Endodermal cell (in vitro differentiated cells): Measurements from ENCODE around the gene USP2. TPM values are rescaled to one million over a fixed set of nuclear protein-coding genes. Genes with fewer than 3 reads are reported as not detected.

Source experiments
- DNase-seq: peaks from one replicate; pipeline ENCODE4 v3.0.0-alpha.2; 2017
- H3K27ac ChIP-seq: 2 replicates; pipeline ENCODE4 v1.5.1; 2013; ENCODE audit warnings: mild to moderate bottlenecking, low read depth, low read length, moderate library complexity
- H3K27me3 ChIP-seq: 2 replicates; pipeline ENCODE4 v1.6.1; 2013; ENCODE audit warnings: mild to moderate bottlenecking, low read length, moderate library complexity; ENCODE audit not compliant: insufficient read depth, control insufficient read depth, poor library complexity, severe bottlenecking
- H3K36me3 ChIP-seq: 2 replicates; pipeline ENCODE4 v1.7.0; 2013; ENCODE audit warnings: mild to moderate bottlenecking, low read length, moderate library complexity; ENCODE audit not compliant: control insufficient read depth, insufficient read depth
- H3K4me1 ChIP-seq: one replicate; pipeline ENCODE4 v1.7.0; 2013; ENCODE audit warnings: low read length; ENCODE audit not compliant: control insufficient read depth, insufficient read depth
- H3K4me3 ChIP-seq: 2 replicates; pipeline ENCODE4 v1.5.1; 2013; ENCODE audit warnings: mild to moderate bottlenecking, low read length, moderate library complexity
- H3K9ac ChIP-seq: 2 replicates; pipeline ENCODE4 v1.6.1; 2013; ENCODE audit warnings: mild to moderate bottlenecking, low read length, moderate library complexity; ENCODE audit not compliant: poor library complexity, severe bottlenecking; ENCODE audit errors: extremely low read depth
- H3K9me3 ChIP-seq: 2 replicates; pipeline ENCODE4 v1.6.1; 2013; ENCODE audit warnings: mild to moderate bottlenecking, low read length, moderate library complexity; ENCODE audit not compliant: control insufficient read depth
- H3K27ac Mint-ChIP-seq: 2 replicates; pipeline ENCODE4 v1.8.0; 2020; ENCODE audit warnings: mixed read lengths
- H3K27me3 Mint-ChIP-seq: 2 replicates; pipeline ENCODE4 v1.8.0; 2021; ENCODE audit warnings: mild to moderate bottlenecking, mixed read lengths; ENCODE audit not compliant: insufficient read depth
- H3K36me3 Mint-ChIP-seq: 2 replicates; pipeline ENCODE4 v1.8.0; 2020; ENCODE audit warnings: low read depth, mixed read lengths
- H3K4me1 Mint-ChIP-seq: 2 replicates; pipeline ENCODE4 v1.8.0; 2020; ENCODE audit warnings: mixed read lengths
- H3K4me3 Mint-ChIP-seq: 2 replicates; pipeline ENCODE4 v1.8.0; 2020; ENCODE audit warnings: mild to moderate bottlenecking, moderate library complexity, mixed read lengths
- H3K9me3 Mint-ChIP-seq: 2 replicates; pipeline ENCODE4 v1.8.0; 2020; ENCODE audit warnings: mild to moderate bottlenecking, mixed read lengths
- CTCF ChIP-seq: fragments of 200-600 bp; sonication (generic); conservative IDR thresholded peaks from 2 replicates; pipeline ENCODE4 v1.5.0; 2021; ENCODE audit warnings: antibody characterized with exemption, mild to moderate bottlenecking
- WGBS, 2 experiments: methylation state at CpG; one replicate each; pipeline versions ENCODE4 v1.1.5 to v1.1.7; 2013; ENCODE audit warnings: missing lambda C conversion rate in 2 of 2, mixed read lengths in 1 of 2; ENCODE audit not compliant: insufficient coverage in 1 of 2, insufficient read length in 1 of 2; 5-methylcytosine and 5-hydroxymethylcytosine counted together
- total RNA-seq, 2 donors: library from RNA; stranded (reverse); fragmentation: NEBNext Ultra II Directional in 1 of 2; extraction: Animal tissue kit (Norgen Biotek cat#: 25700) in 1 of 2; gene quantifications; 2 replicates in 1 of 2; 3 replicates in 1 of 2; pipeline ENCODE4 v1.2.1, GENCODE V29; 2021

The USP2 gene
- total RNA-seq, 2 donors from 2014 or later, result 17.8 to 21.1 TPM

- no peak for TF ChIP-seq CTCF
- H3K4me1 ChIP-seq, result no peaks in the 10 kb centered on the region
- no peaks in the 10 kb centered on the region for H3K27me3 ChIP-seq
Observed at GRCh38 chr11:119414321-119414720, 32.8 kb upstream of the USP2 start.

GRCh38 chr11:119412072-119412471 lies 30.6 kb upstream of the USP2 start:
- no peak for TF ChIP-seq CTCF
- Histone ChIP-seq H3K9ac (no peak overlapping the region), H3K4me3 (no peak overlapping the region), H3K9me3 (no peaks in the 10 kb centered on the region), H3K4me1 (no peaks in the 10 kb centered on the region), H3K27ac (no peak overlapping the region), H3K27me3 (no peaks in the 10 kb centered on the region), H3K36me3 (no peaks in the 10 kb centered on the region)
- Mint-ChIP-seq H3K27me3 (peaks cover 3% of the 10 kb centered on the region), H3K4me3 (no peak overlapping the region), H3K9me3 (no peaks in the 10 kb centered on the region), H3K36me3 (no peaks in the 10 kb centered on the region), H3K27ac (no peak overlapping the region), H3K4me1 (peaks cover 5% of the 10 kb centered on the region)
- 91 to 100% methylated on average over 2 of the region's 2 CpGs for WGBS, 2 experiments
- DNase-seq, result no peak

More at GRCh38 chr11:119414321-119414720, 32.8 kb upstream of the USP2 start:
- Histone ChIP-seq H3K9me3 (no peaks in the 10 kb centered on the region), H3K36me3 (no peaks in the 10 kb centered on the region), H3K4me3 (no peak overlapping the region), H3K27ac (no peak overlapping the region), H3K9ac (no peak overlapping the region)
- H3K27me3 Mint-ChIP-seq, result no peaks in the 10 kb centered on the region
- no peak for DNase-seq
- H3K9me3 Mint-ChIP-seq, result no peaks in the 10 kb centered on the region
- no peak overlapping the region for H3K4me3 Mint-ChIP-seq
- WGBS, 2 experiments, result 64 to 92% methylated on average over 2 of the region's 2 CpGs
- peaks cover 8% of the 10 kb centered on the region for H3K4me1 Mint-ChIP-seq
- peaks cover 4% of the 10 kb centered on the region for H3K36me3 Mint-ChIP-seq
- no peak overlapping the region for H3K27ac Mint-ChIP-seq

GRCh38 chr11:119410501-119410900 lies 29.0 kb upstream of the USP2 start:
- Histone ChIP-seq H3K4me1 (no peaks in the 10 kb centered on the region), H3K36me3 (no peaks in the 10 kb centered on the region), H3K27me3 (no peaks in the 10 kb centered on the region), H3K9ac (no peak overlapping the region), H3K9me3 (no peaks in the 10 kb centered on the region), H3K4me3 (no peak overlapping the region), H3K27ac (no peak overlapping the region)
- Mint-ChIP-seq H3K4me1 (no peaks in the 10 kb centered on the region), H3K36me3 (no peaks in the 10 kb centered on the region), H3K9me3 (no peaks in the 10 kb centered on the region), H3K27ac (no peak overlapping the region), H3K4me3 (no peak overlapping the region), H3K27me3 (peaks cover 3% of the 10 kb centered on the region)
- DNase-seq, result no peak
- TF ChIP-seq CTCF, result no peak
- 90% methylated on average over 1 of the region's 1 CpG; no CpG with 5 or more reads in 1 of the 2 experiments for WGBS, 2 experiments
